Ovary (tissue), 3 donors: ENCODE measurements around the gene ATP6V1B1.

Experiments
- CTCF ChIP-seq, 3 donors: fragments of 450-650 bp in 2 of 3; fragments of 200-600 bp in 1 of 3; IDR thresholded peaks; one replicate each; pipeline versions ENCODE4 v1.5.1 to v1.8.0; 2016 to 2022; ENCODE audit warnings: antibody characterized with exemption in 3 of 3, mild to moderate bottlenecking in 1 of 3
- EP300 ChIP-seq: sonication (generic); formaldehyde crosslinking; IDR thresholded peaks from one replicate; pipeline ENCODE4 v1.6.1; 2017; ENCODE audit warnings: antibody characterized with exemption
- POLR2A ChIP-seq: fragments of 450-650 bp; IDR thresholded peaks from one replicate; pipeline ENCODE4 v1.6.1; 2017; ENCODE audit warnings: antibody characterized with exemption, mild to moderate bottlenecking, moderate library complexity
- donor health status: DM: no; HTN: no; CAD: no.

- TF ChIP-seq CTCF (IDR thresholded peaks at IDR 0.05), result no peak
- no peak for TF ChIP-seq POLR2A
- TF ChIP-seq EP300, result no peak
Observed at GRCh38 chr2:70902067-70902442, 33.6 kb upstream of the ATP6V1B1 start.
